B cell (primary cell): ENCODE results near the gene LENG9. TPM values are rescaled to one million over a fixed set of nuclear protein-coding genes. Genes with fewer than 3 reads are reported as not detected.

ENCODE experiments used
- ATAC-seq: fragments of 200-7000 bp; cut with Tn5 transposase; one replicate; pipeline ENCODE4 v1.10.0; 2021; ENCODE audit warnings: low read depth, mild to moderate bottlenecking, moderate number of reproducible peaks, moderate library complexity
- CTCF ChIA-PET: fragments of 350-600 bp; sonication (Branson Sonifier 250); formaldehyde crosslinking; loops from one replicate; lab custom pipeline; 2021; ENCODE audit warnings: antibody characterized with exemption, inconsistent platforms; lab: Charles Lee
- POLR2A ChIA-PET: fragments of 350-600 bp; sonication (Branson Sonifier 250); formaldehyde crosslinking; loops from one replicate; lab custom pipeline; 2021; ENCODE audit warnings: antibody characterized with exemption; lab: Charles Lee
- DNase-seq: peaks from one replicate; pipeline ENCODE4 v3.0.0; 2013
- H2AFZ ChIP-seq: 2 replicates; pipeline ENCODE4 v1.6.1; 2012; ENCODE audit warnings: mild to moderate bottlenecking, low read depth, low read length; ENCODE audit not compliant: insufficient read depth, poor library complexity, severe bottlenecking
- H3K27ac ChIP-seq, 2 donors: 1 replicate in 1 of 2; 2 replicates in 1 of 2; pipeline ENCODE4 v1.5.1; 2012 to 2013; ENCODE audit warnings: low read length in 2 of 2, mild to moderate bottlenecking in 2 of 2, moderate library complexity in 1 of 2
- H3K27me3 ChIP-seq, 4 experiments: fragments of 200-600 bp in 1 of 4; sonication (generic) in 1 of 4; replicated peaks in 1 of 4; 1 replicate in 2 of 4; 2 replicates in 2 of 4; pipeline versions ENCODE4 v1.6.1 to v1.7.0; 2013 to 2016; ENCODE audit warnings: low read length in 3 of 4, mild to moderate bottlenecking in 2 of 4, mixed read lengths in 1 of 4, moderate library complexity in 1 of 4; ENCODE audit not compliant: insufficient read depth in 4 of 4, control insufficient read depth in 3 of 4; ENCODE audit errors: control extremely low read depth in 1 of 4
- H3K36me3 ChIP-seq, 2 experiments: replicated peaks in 1 of 2; 1 replicate in 1 of 2; 2 replicates in 1 of 2; pipeline versions ENCODE4 v1.6.1 to v1.7.1; 2013; ENCODE audit warnings: low read length in 1 of 2; ENCODE audit not compliant: insufficient read depth in 2 of 2, control insufficient read depth in 1 of 2; ENCODE audit errors: control extremely low read depth in 1 of 2, extremely low read depth in 1 of 2
- H3K4me1 ChIP-seq, 2 donors: fragments of 200-600 bp in 1 of 2; sonication (generic) in 1 of 2; 1 replicate in 1 of 2; 2 replicates in 1 of 2; pipeline versions ENCODE4 v1.5.1 to v1.6.1; 2013 to 2017; ENCODE audit warnings: low read length in 2 of 2; ENCODE audit not compliant: control insufficient read depth in 2 of 2, insufficient read depth in 2 of 2
- H3K4me2 ChIP-seq: replicated peaks from 2 replicates; pipeline ENCODE3; 2012; ENCODE audit warnings: mild to moderate bottlenecking, low read depth, low read length; ENCODE audit not compliant: poor library complexity, severe bottlenecking
- H3K4me3 ChIP-seq, 5 experiments: fragments of 200-600 bp in 1 of 5; sonication (generic) in 1 of 5; 1 replicate in 3 of 5; 2 replicates in 2 of 5; pipeline versions ENCODE4 v1.5.1 to v1.7.0; 2011 to 2016; ENCODE audit warnings: low read length in 4 of 5, mild to moderate bottlenecking in 4 of 5, low read depth in 2 of 5, control low read depth in 1 of 5, moderate library complexity in 1 of 5; ENCODE audit not compliant: insufficient read depth in 1 of 5; ENCODE audit errors: control extremely low read depth in 1 of 5, extremely low read depth in 1 of 5
- H3K79me2 ChIP-seq: fragments of 200-600 bp; sonication (generic); one replicate; pipeline ENCODE4 v1.6.0; 2016; ENCODE audit warnings: low read length; ENCODE audit not compliant: control insufficient read depth, insufficient read depth
- H3K9ac ChIP-seq: fragments of 200-600 bp; sonication (generic); 2 replicates; pipeline ENCODE4 v1.6.1; 2017; ENCODE audit warnings: mild to moderate bottlenecking, low read length, moderate library complexity
- H3K9me3 ChIP-seq, 3 donors: one replicate each; pipeline versions ENCODE4 v1.6.1 to v1.7.1; 2013; ENCODE audit warnings: low read length in 2 of 3; ENCODE audit not compliant: control insufficient read depth in 2 of 3, insufficient read depth in 1 of 3; ENCODE audit errors: control extremely low read depth in 1 of 3
- H4K20me1 ChIP-seq: 2 replicates; pipeline ENCODE4 v1.6.0; 2012; ENCODE audit warnings: mild to moderate bottlenecking, low read length; ENCODE audit not compliant: insufficient read depth, control insufficient read depth, poor library complexity, severe bottlenecking
- H3K27ac Mint-ChIP-seq: one replicate; pipeline ENCODE4 v1.8.0; 2021; ENCODE audit warnings: mixed read lengths
- H3K27me3 Mint-ChIP-seq: one replicate; pipeline ENCODE4 v1.8.0; 2021; ENCODE audit warnings: mixed read lengths
- H3K4me1 Mint-ChIP-seq: one replicate; pipeline ENCODE4 v1.8.0; 2021; ENCODE audit warnings: mixed read lengths
- H3K4me3 Mint-ChIP-seq: one replicate; pipeline ENCODE4 v1.8.0; 2021; ENCODE audit warnings: mixed read lengths
- H3K9me3 Mint-ChIP-seq: one replicate; pipeline ENCODE4 v1.8.0; 2022; ENCODE audit warnings: mixed read lengths; ENCODE audit not compliant: insufficient read depth
- EZH2 ChIP-seq: IDR thresholded peaks from 2 replicates; pipeline ENCODE4 v1.6.1; 2012; ENCODE audit warnings: borderline replicate concordance, low read depth, mild to moderate bottlenecking, moderate library complexity, low read length; ENCODE audit not compliant: insufficient read depth, poor library complexity, severe bottlenecking
- WGBS: methylation state at CpG from one replicate; pipeline ENCODE4 v1.1.5; 2013; ENCODE audit warnings: missing lambda C conversion rate; ENCODE audit not compliant: insufficient coverage; 5-methylcytosine and 5-hydroxymethylcytosine counted together
- intact Hi-C: fragments of 100-400 bp; cut with micrococcal nuclease; formaldehyde crosslinking; loops from one replicate; pipeline ENCODE4 v1.10.0; 2022
- polyA plus RNA-seq: library from polyadenylated mRNA; depleted of rRNA; stranded (reverse); fragments of >200 nt; gene quantifications from 2 replicates; pipeline ENCODE4 v1.2.3, GENCODE V29; 2012
- total RNA-seq, 2 donors: library from RNA; stranded (reverse); fragments of 120-200 nt in 1 of 2; gene quantifications; 1 replicate in 1 of 2; 2 replicates in 1 of 2; pipeline versions ENCODE4 v1.2.3 to v1.2.4, GENCODE V29; 2013 to 2022
- TF ChIP-seq, protein P1 (sequence below): fragments of 200-600 bp; IDR thresholded peaks from one replicate; pipeline ENCODE4 v1.8.0; 2022; ENCODE audit warnings: antibody characterized with exemption, mild to moderate bottlenecking

Gene LENG9
- total and polyA plus RNA-seq, 2 donors (not counting 1 experiment from before 2014, with no cell fraction given) = 4.6 to 6.6 TPM

DNA sequence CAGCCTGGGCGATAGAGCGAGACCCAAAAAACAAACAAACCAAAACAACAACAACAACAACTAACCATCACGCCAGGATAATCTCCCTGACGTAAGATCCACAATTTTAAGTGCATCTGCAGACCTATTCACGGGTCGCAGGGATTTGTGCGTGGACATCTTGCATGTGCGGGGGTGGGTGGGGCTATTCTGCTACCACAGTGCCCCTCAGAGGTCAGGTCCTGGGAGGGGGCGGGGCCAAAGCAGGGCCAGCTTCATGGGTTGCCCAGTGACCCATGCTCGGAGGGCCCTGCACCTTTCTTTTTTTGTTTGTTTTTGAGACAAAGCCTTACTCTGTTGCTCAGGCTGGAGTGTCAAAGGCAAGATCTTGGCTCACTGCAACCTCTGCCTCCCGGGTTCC is 12.1 kb upstream of the LENG9 start:
- no peak overlapping the region for H3K27ac Mint-ChIP-seq
- peaks cover 0 to 4% (median 0%) of the 10 kb centered on the region in 3 donors for H3K9me3 ChIP-seq
- H3K4me3 ChIP-seq = no peak overlapping the region
- ATAC-seq = no peak
- ChIA-PET POLR2A (no interaction called here), CTCF (no interaction called here)
- no peaks in the 10 kb centered on the region for H3K36me3 ChIP-seq
- peaks cover 34% of the 10 kb centered on the region for H3K27me3 Mint-ChIP-seq
- H3K9ac ChIP-seq = no peak overlapping the region
- H3K9me3 Mint-ChIP-seq = no peaks in the 10 kb centered on the region
- no peak overlapping the region for H2AFZ ChIP-seq
- H4K20me1 ChIP-seq = no peaks in the 10 kb centered on the region
- H3K4me1 ChIP-seq = peaks cover 9 to 13% of the 10 kb centered on the region in 2 donors
- no peak overlapping the region for H3K27ac ChIP-seq
- peaks cover 11% of the 10 kb centered on the region for H3K4me1 Mint-ChIP-seq
- no peaks in the 10 kb centered on the region for H3K79me2 ChIP-seq
- intact Hi-C loops = no loop called here
- no peak for TF ChIP-seq EZH2
- TF ChIP-seq, protein P1, sequence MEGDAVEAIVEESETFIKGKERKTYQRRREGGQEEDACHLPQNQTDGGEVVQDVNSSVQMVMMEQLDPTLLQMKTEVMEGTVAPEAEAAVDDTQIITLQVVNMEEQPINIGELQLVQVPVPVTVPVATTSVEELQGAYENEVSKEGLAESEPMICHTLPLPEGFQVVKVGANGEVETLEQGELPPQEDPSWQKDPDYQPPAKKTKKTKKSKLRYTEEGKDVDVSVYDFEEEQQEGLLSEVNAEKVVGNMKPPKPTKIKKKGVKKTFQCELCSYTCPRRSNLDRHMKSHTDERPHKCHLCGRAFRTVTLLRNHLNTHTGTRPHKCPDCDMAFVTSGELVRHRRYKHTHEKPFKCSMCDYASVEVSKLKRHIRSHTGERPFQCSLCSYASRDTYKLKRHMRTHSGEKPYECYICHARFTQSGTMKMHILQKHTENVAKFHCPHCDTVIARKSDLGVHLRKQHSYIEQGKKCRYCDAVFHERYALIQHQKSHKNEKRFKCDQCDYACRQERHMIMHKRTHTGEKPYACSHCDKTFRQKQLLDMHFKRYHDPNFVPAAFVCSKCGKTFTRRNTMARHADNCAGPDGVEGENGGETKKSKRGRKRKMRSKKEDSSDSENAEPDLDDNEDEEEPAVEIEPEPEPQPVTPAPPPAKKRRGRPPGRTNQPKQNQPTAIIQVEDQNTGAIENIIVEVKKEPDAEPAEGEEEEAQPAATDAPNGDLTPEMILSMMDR = no peak
- no peak overlapping the region for H3K4me2 ChIP-seq
- DNase-seq = no peak
- 92% methylated on average over 7 of the region's 11 CpGs for WGBS
- H3K4me3 Mint-ChIP-seq = no peak overlapping the region
- peaks cover 0 to 33% (median 11%) of the 10 kb centered on the region in 4 experiments for H3K27me3 ChIP-seq

DNA sequence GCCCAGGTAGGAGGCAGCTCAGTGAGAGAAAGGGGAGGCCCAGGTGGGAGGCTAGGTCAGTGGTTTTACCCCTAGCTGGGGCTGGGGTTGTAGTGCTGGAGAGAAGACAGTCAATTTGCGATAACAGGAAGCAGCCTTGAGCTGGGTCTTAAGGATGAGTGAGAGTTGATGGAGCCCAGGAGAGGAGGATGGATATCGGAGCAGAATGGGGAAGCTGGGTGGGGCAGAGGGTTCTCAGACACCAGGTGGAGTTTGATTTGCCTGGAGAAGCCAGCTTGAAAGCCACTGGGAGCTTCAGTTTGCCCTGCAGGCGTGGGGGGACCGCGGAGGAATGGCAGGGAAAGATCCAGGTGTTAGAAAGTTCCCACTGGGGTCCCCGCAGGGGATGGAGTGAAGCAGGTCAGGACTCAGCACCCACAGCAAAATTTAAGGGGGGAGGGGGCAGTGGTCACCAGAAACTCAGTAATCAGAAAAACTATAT is 10.4 kb upstream of the LENG9 start:
- Mint-ChIP-seq H3K4me1 (peaks cover 15% of the 10 kb centered on the region), H3K4me3 (no peak overlapping the region), H3K27me3 (peaks cover 44% of the 10 kb centered on the region), H3K27ac (no peak overlapping the region), H3K9me3 (no peaks in the 10 kb centered on the region)
- POLR2A ChIA-PET = no interaction called here
- DNase-seq (no peak), ATAC-seq (no peak)
- Histone ChIP-seq H3K9ac (no peak overlapping the region), H3K4me2 (no peak overlapping the region), H2AFZ (no peak overlapping the region), H3K4me1 (peaks cover 12 to 16% of the 10 kb centered on the region in 2 donors), H3K27ac (no peak overlapping the region), H4K20me1 (no peaks in the 10 kb centered on the region), H3K79me2 (no peaks in the 10 kb centered on the region), H3K36me3 (no peaks in the 10 kb centered on the region), H3K27me3 (peaks cover 0 to 40% (median 20%) of the 10 kb centered on the region in 4 experiments), H3K9me3 (peaks cover 0 to 4% (median 0%) of the 10 kb centered on the region in 3 donors), H3K4me3 (no peak overlapping the region)
- WGBS = 74% methylated on average over 5 of the region's 6 CpGs
- intact Hi-C loops = no loop called here
- CTCF ChIA-PET = interaction anchor here (1.1 to 2.0 kb wide), 2 partner anchors 137 to 201 kb away, joined by 3 to 11 read pairs; no protein-coding TSS in a partner anchor
- TF ChIP-seq, protein P1 = no peak
- no peak for TF ChIP-seq EZH2
